D721Med (cell line): Measurements from ENCODE around the gene SHANK2.

Experiments
- DNase-seq: peaks from one replicate; pipeline ENCODE4 v3.0.0; 2011; ENCODE audit warnings: low spot score; ENCODE audit not compliant: insufficient read length
- FAIRE-seq: peaks from 2 replicates; lab custom pipeline; 2011; peaks lifted over from hg19 to GRCh38; lab: Jason Lieb, UNC
- CTCF ChIP-seq: IDR thresholded peaks from 2 replicates; pipeline ENCODE4 v1.5.1; 2012; ENCODE audit warnings: mild to moderate bottlenecking, control low read depth; ENCODE audit not compliant: insufficient read depth; ENCODE audit errors: missing control alignments

The SHANK2 gene

DNA sequence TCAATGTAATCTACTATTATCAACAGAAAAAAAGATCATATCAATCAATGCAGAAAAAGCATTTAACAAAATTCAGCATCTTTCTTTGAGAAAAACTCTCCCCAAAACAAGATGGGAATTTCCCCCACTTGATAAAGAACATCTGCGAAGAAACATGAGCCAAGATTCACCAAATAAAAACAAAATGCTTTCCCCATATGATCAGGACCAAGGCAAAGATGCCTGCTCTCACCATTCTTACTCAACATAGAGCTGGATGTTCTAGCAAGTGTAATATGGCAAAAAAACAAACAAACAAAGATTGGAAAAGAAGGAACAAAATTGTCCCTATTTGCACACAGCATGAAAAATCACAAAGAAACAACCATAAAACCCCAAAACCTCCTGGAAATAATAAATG, 23.4 kb downstream of the SHANK2 start:
- no peak for FAIRE-seq
- DNase-seq: no peak
- no peak for TF ChIP-seq CTCF

DNA sequence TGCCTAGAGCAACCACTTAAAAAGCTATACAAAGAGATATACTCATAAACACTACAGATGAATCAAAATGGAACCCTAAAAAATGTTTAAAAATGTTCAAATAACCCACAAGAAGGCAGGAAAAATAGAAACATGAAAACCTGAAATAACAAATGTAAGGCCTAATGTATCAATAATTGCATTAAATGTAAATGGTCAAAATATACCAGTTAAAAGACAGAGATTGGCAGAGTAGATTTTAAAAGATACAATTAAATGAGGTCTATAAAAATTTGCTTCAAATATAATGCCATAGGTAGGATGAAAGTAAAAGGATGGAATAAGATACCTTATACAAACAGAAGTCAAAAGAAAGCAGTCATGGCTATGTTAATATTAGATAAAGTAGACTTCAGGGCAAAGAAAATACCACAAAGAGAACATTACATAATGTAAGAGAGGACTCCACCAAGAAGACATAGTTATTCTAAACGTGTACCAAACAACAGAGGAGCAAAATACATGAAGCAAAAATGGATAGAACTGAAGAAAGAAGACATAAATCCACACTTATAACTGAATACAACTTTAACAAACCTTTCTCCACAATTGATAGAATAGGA, 25.2 kb downstream of the SHANK2 start:
- no peak for TF ChIP-seq CTCF
- FAIRE-seq (no peak), DNase-seq (no peak)

DNA sequence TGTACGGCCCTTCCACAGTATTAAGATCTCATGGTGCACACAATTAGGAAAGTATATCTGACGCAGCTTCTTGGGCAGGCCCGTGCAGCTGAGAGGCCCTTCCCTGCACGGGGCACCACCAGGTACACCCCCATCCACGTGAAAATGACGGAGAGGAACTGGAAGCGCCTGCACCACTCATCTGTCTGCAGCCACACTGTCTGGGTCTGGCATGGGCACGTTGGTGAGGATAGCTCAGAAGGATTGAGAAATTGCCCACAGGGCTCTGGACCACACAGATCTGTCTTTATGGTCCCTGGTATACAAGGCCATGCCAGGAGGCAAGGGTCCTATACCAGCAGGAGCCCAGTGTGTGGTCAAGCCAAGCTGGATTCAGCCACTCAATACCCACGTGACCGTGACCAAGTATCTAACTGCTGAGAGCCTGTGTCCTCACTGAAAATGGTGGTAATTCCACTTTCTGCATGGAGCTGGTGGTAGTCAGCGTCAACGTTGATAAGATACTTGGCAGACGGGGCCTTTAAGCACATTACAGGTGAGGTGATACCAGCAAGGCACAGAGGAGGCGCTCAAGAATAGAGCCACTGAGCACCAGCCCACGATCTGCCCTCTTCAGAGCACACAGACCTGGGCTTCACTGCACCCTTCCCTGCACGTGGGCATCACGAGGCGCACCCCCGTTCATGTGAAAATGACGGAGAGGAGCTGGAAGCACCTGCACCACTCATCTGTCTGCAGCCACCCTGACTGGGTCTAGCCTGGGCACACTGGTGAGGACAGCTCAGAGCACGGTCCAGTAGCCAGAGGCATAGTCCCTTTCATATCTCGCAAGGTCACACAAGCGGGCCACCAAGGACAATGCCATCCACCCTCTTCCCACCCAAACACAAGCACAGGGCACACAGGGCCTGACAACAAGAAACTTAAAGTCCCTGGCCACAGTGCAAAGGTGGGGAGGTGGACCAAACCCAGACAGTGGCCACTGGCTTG, 28.4 kb downstream of the SHANK2 start:
- FAIRE-seq (no peak), DNase-seq (no peak)
- no peak for TF ChIP-seq CTCF

DNA sequence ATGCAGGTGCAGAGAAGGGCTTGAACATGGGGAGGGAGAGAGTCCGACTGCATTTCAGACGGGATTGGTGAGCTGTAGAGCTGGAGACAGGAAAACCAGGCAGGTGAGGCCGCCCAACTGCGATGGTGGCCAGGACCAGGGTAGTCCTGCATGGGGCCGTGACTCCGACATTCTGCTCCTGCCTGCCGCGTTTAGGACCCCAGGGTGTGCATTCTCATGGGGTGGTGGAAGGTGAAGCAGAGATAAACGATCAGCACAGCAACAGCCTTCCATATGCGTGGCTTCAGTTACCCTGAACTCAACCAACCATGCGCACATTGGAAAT, 29.3 kb downstream of the SHANK2 start:
- FAIRE-seq: no peak
- DNase-seq: no peak
- no peak for TF ChIP-seq CTCF

- TF ChIP-seq CTCF: no peak
- DNase-seq (no peak), FAIRE-seq (no peak)
These were observed 29.9 kb downstream of the SHANK2 start for GRCh38 chr11:71222318-71223080.

GRCh38 chr11:71221821-71222220, 30.6 kb downstream of the SHANK2 start:
- no peak for FAIRE-seq
- TF ChIP-seq CTCF: no peak
- DNase-seq: no peak

DNA sequence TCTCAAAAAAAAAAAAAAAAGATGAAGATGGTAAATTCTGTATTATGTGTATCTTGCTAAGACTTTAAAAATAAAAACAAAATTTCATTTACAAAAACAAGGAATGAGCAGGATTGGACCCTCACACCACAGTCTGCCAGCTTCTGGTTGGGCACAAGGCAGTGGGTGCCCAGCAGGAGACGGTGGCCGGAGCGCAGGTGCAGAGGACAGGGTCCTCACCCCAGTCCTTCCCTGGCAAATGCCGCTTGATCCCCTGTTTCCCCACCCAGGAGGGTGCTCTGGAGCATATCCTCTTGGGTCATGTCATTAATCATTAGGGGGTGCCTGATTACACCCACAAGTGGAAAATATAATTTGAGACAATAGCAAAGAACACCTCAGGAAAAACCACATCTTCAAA, 31.2 kb downstream of the SHANK2 start:
- DNase-seq: no peak
- no peak for TF ChIP-seq CTCF
- no peak for FAIRE-seq
